H9 (cell line): ENCODE data around the gene GSC2. TPM values are rescaled to one million over a fixed set of nuclear protein-coding genes. Genes with fewer than 3 reads are reported as not detected.
A peak's percentile ranks its signal among the peaks of the same experiment; 100 is the strongest.

Experiments
- DNase-seq: peaks from one replicate; pipeline ENCODE4 v3.0.0-alpha.2; 2017
- H2AFZ ChIP-seq: one replicate; pipeline ENCODE4 v1.6.1; 2013; ENCODE audit warnings: mild to moderate bottlenecking, low read length, control low read depth, moderate library complexity
- H2AK5ac ChIP-seq: 2 replicates; pipeline ENCODE4 v1.6.1; 2013; ENCODE audit warnings: low read length, control low read depth, mixed read lengths; ENCODE audit not compliant: insufficient read length
- H2BK120ac ChIP-seq: one replicate; pipeline ENCODE4 v1.6.1; 2013; ENCODE audit warnings: low read depth, mild to moderate bottlenecking, low read length, control low read depth, inconsistent platforms; ENCODE audit not compliant: poor library complexity, severe bottlenecking
- H2BK12ac ChIP-seq: 2 replicates; pipeline ENCODE4 v1.6.1; 2013; ENCODE audit warnings: low read length, control low read depth, mixed read lengths, low read depth; ENCODE audit not compliant: insufficient read length
- H2BK15ac ChIP-seq: 2 replicates; pipeline ENCODE4 v1.6.1; 2013; ENCODE audit warnings: low read depth, low read length, control low read depth
- H2BK20ac ChIP-seq: one replicate; pipeline ENCODE4 v1.6.1; 2013; ENCODE audit warnings: low read depth, mild to moderate bottlenecking, low read length, control low read depth, inconsistent platforms; ENCODE audit not compliant: poor library complexity, severe bottlenecking
- H2BK5ac ChIP-seq: 2 replicates; pipeline ENCODE4 v1.6.1; 2013; ENCODE audit warnings: low read length, control low read depth, mixed read lengths; ENCODE audit not compliant: insufficient read length
- H3K14ac ChIP-seq: 2 replicates; pipeline ENCODE4 v1.6.1; 2013; ENCODE audit warnings: low read length, control low read depth; ENCODE audit not compliant: insufficient read depth
- H3K18ac ChIP-seq: 2 replicates; pipeline ENCODE4 v1.6.1; 2013; ENCODE audit warnings: low read depth, mild to moderate bottlenecking, mixed read lengths, low read length, control low read depth; ENCODE audit not compliant: insufficient read length
- H3K23ac ChIP-seq: 2 replicates; pipeline ENCODE4 v1.6.1; 2013; ENCODE audit warnings: low read length, control low read depth, mixed read lengths, low read depth; ENCODE audit not compliant: insufficient read length
- H3K23me2 ChIP-seq: 2 replicates; pipeline ENCODE4 v1.6.1; 2013; ENCODE audit warnings: low read depth, mild to moderate bottlenecking, mixed read lengths, low read length, control low read depth; ENCODE audit not compliant: insufficient read length, poor library complexity, severe bottlenecking
- H3K27ac ChIP-seq: 2 replicates; pipeline ENCODE4 v1.5.1; 2013; ENCODE audit warnings: low read length, control low read depth, mixed read lengths, low read depth; ENCODE audit not compliant: insufficient read length
- H3K27me3 ChIP-seq: 2 replicates; pipeline ENCODE4 v1.6.1; 2013; ENCODE audit warnings: low read length, control low read depth, inconsistent platforms; ENCODE audit not compliant: insufficient read depth
- H3K4ac ChIP-seq: 2 replicates; pipeline ENCODE4 v1.6.1; 2013; ENCODE audit warnings: low read depth, mild to moderate bottlenecking, control low read depth, inconsistent platforms, low read length, moderate library complexity
- H3K4me1 ChIP-seq: 2 replicates; pipeline ENCODE4 v1.6.1; 2013; ENCODE audit warnings: low read length, control low read depth, inconsistent platforms; ENCODE audit not compliant: insufficient read depth
- H3K4me2 ChIP-seq: 2 replicates; pipeline ENCODE4 v1.6.1; 2013; ENCODE audit warnings: low read length, control low read depth, mixed read lengths; ENCODE audit not compliant: insufficient read length, insufficient read depth
- H3K56ac ChIP-seq: 2 replicates; pipeline ENCODE4 v1.6.1; 2013; ENCODE audit warnings: low read depth, mild to moderate bottlenecking, mixed read lengths, low read length, control low read depth; ENCODE audit not compliant: insufficient read length
- H3K79me1 ChIP-seq: 2 replicates; pipeline ENCODE4 v1.6.1; 2013; ENCODE audit warnings: low read depth, mild to moderate bottlenecking, moderate library complexity, low read length, control low read depth, inconsistent platforms; ENCODE audit not compliant: insufficient read depth, poor library complexity, severe bottlenecking
- H3K79me2 ChIP-seq: 2 replicates; pipeline ENCODE4 v1.6.1; 2013; ENCODE audit warnings: low read length, control low read depth, inconsistent platforms; ENCODE audit not compliant: insufficient read depth
- H3K9ac ChIP-seq: 2 replicates; pipeline ENCODE4 v1.6.1; 2013; ENCODE audit warnings: low read length, control low read depth, mixed read lengths; ENCODE audit not compliant: insufficient read length; ENCODE audit errors: extremely low read depth
- H3K9me3 ChIP-seq: one replicate; pipeline ENCODE4 v1.6.1; 2013; ENCODE audit warnings: low read depth, low read length, inconsistent platforms; ENCODE audit not compliant: control insufficient read depth
- H3T11ph ChIP-seq: one replicate; pipeline ENCODE4 v1.6.1; 2013; ENCODE audit warnings: mild to moderate bottlenecking, low read length, control low read depth, inconsistent platforms
- H4K20me1 ChIP-seq: one replicate; pipeline ENCODE4 v1.6.1; 2013; ENCODE audit not compliant: control insufficient read depth, insufficient read length, insufficient read depth
- H4K5ac ChIP-seq: 2 replicates; pipeline ENCODE4 v1.6.1; 2013; ENCODE audit warnings: low read depth, mild to moderate bottlenecking, mixed read lengths, low read length, control low read depth; ENCODE audit not compliant: insufficient read length
- H4K8ac ChIP-seq: replicated peaks from 2 replicates; pipeline ENCODE4 v1.6.1; 2013; ENCODE audit warnings: low read length, control low read depth, mixed read lengths, low read depth; ENCODE audit not compliant: insufficient read length
- H4K91ac ChIP-seq: 2 replicates; pipeline ENCODE4 v1.6.1; 2013; ENCODE audit warnings: low read depth, mild to moderate bottlenecking, moderate library complexity, mixed read lengths, low read length, control low read depth; ENCODE audit not compliant: insufficient read length
- H3K27ac Mint-ChIP-seq, 3 experiments: 2 replicates in 2 of 3; 3 replicates in 1 of 3; pipeline ENCODE4 v1.8.0; 2020 to 2021; ENCODE audit warnings: mixed read lengths in 3 of 3, mild to moderate bottlenecking in 1 of 3, moderate library complexity in 1 of 3
- H3K27me3 Mint-ChIP-seq: 2 replicates; pipeline ENCODE4 v1.8.0; 2021; ENCODE audit warnings: low read depth, mild to moderate bottlenecking, moderate library complexity, mixed read lengths
- H3K36me3 Mint-ChIP-seq, 3 experiments: 2 replicates in 2 of 3; 3 replicates in 1 of 3; pipeline ENCODE4 v1.8.0; 2020 to 2021; ENCODE audit warnings: low read depth in 3 of 3, mixed read lengths in 3 of 3; ENCODE audit not compliant: insufficient read depth in 1 of 3
- H3K4me1 Mint-ChIP-seq, 2 experiments: 2 replicates each; pipeline ENCODE4 v1.8.0; 2020; ENCODE audit warnings: mixed read lengths in 2 of 2
- H3K4me3 Mint-ChIP-seq, 2 experiments: 2 replicates in 1 of 2; 3 replicates in 1 of 2; pipeline ENCODE4 v1.8.0; 2020 to 2021; ENCODE audit warnings: mild to moderate bottlenecking in 2 of 2, mixed read lengths in 2 of 2, moderate library complexity in 1 of 2
- H3K9me3 Mint-ChIP-seq, 2 experiments: 2 replicates in 1 of 2; 3 replicates in 1 of 2; pipeline ENCODE4 v1.8.0; 2020; ENCODE audit warnings: mild to moderate bottlenecking in 2 of 2, mixed read lengths in 2 of 2, moderate library complexity in 1 of 2
- CTCF ChIP-seq: fragments of 200-600 bp; sonication (generic); conservative IDR thresholded peaks from 3 replicates; pipeline ENCODE4 v1.8.0; 2021; ENCODE audit warnings: antibody characterized with exemption, mild to moderate bottlenecking
- WGBS: extraction: QIAGEN DNeasy Blood & Tissue Kit; methylation state at CpG from one replicate; pipeline ENCODE4 v1.1.7; 2013; ENCODE audit warnings: missing lambda C conversion rate, low lambda C conversion rate, mixed read lengths; ENCODE audit not compliant: insufficient read length; ENCODE audit errors: extremely low coverage; 5-methylcytosine and 5-hydroxymethylcytosine counted together
- total RNA-seq: library from RNA; stranded (reverse); gene quantifications from 2 replicates; pipeline ENCODE4 v1.2.1, GENCODE V29; 2021

The GSC2 gene
- total RNA-seq, 1 experiment from 2014 or later: 0.22 TPM

- Histone ChIP-seq H3K9ac (no peak overlapping the region), H3T11ph (no peak overlapping the region), H3K23ac (no peak overlapping the region), H2BK15ac (no peak overlapping the region), H3K79me2 (peaks cover 11% of the 10 kb centered on the region; the same call in 1 of the 2 replicates), H3K4me2 (no peak overlapping the region), H2BK5ac (no peak overlapping the region), H3K27ac (no peak overlapping the region), H2BK12ac (no peak overlapping the region), H4K20me1 (no peaks in the 10 kb centered on the region), H3K79me1 (peaks cover 5% of the 10 kb centered on the region), H3K14ac (no peak overlapping the region), H3K23me2 (peaks cover 9% of the 10 kb centered on the region), H4K8ac (no peak overlapping the region), H3K56ac (no peak overlapping the region), H3K27me3 (no peaks in the 10 kb centered on the region), H4K91ac (no peak overlapping the region), H2BK120ac (no peak overlapping the region), H2AFZ (no peak overlapping the region), H3K9me3 (no peaks in the 10 kb centered on the region), H3K18ac (no peak overlapping the region), H2BK20ac (no peak overlapping the region), H4K5ac (no peak overlapping the region), H2AK5ac (no peak overlapping the region), H3K4me1 (peaks cover 3% of the 10 kb centered on the region; the same call in 1 of the 2 replicates), H3K4ac (no peak overlapping the region)
- WGBS: no CpG with 5 or more reads among the region's 4 CpGs
- Mint-ChIP-seq H3K9me3 (no peaks in the 10 kb centered on the region; a peak in 3 of 5 replicates), H3K27me3 (peaks cover 18% of the 10 kb centered on the region), H3K27ac (no peak overlapping the region), H3K4me1 (peaks cover 20 to 23% of the 10 kb centered on the region in 2 experiments), H3K36me3 (peaks cover 0 to 4% (median 3%) of the 10 kb centered on the region in 3 experiments; a peak in 3 of 7 replicates), H3K4me3 (0 out of 5 replicates have a peak overlapping the region, but pooled peaks of 1 of the 2 experiments have one; percentile 32)
- no peak for TF ChIP-seq CTCF
- no peak for DNase-seq
Measured at GRCh38 chr22:19124377-19124776, 25.7 kb downstream of the GSC2 start.
